HG03565 (cell line): ENCODE measurements around the gene VPREB3.

ENCODE experiments used
- ATAC-seq: cut with Tn5 transposase; IDR thresholded peaks from one replicate; pipeline ENCODE4 v1.9.1; 2021; ENCODE audit warnings: mild to moderate bottlenecking, moderate library complexity; ENCODE audit not compliant: unreplicated experiment

Gene VPREB3

GRCh38 chr22:23783265-23784150 lies 29.3 kb upstream of the VPREB3 start:
- ATAC-seq, result no peak

- no peak for ATAC-seq
These were observed 28.5 kb upstream of the VPREB3 start for GRCh38 chr22:23782703-23783102.

GRCh38 chr22:23782252-23782651 lies 28.0 kb upstream of the VPREB3 start:
- no peak for ATAC-seq

DNA sequence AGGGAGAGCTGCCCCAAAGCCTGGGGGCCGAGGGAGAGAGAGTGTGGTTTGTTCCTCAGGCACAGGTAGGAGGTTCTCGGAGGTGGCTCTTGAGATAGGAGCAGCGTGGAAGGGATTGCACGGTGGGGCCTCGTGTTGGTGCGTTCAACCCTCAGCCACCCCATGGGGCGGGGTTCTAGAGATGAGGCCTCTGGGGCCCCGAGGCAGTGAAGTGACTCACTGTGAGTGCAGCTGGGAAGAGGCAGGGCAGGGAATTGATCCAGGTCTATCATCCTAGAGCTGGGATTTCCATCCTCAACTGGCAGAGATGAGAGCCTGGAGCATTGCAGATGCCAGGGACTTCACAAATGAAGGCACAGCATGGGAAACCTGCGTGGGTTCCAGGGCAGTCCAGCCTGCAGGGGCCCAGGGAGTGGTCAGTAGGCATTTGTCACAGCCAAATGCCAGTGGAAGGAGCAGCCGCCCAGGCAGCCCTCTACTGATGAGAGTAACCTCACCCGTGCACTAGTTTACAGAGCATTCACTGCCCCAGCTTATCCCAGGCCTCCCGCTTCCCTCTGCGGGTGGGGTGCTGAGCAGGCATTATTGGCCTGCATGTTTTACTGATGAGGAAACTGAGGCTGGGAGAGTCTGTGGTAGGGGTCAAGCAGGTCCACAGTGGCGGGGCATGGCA lies 27.4 kb upstream of the VPREB3 start:
- no peak for ATAC-seq

GRCh38 chr22:23781065-23781464 lies 26.8 kb upstream of the VPREB3 start:
- no peak for ATAC-seq

DNA sequence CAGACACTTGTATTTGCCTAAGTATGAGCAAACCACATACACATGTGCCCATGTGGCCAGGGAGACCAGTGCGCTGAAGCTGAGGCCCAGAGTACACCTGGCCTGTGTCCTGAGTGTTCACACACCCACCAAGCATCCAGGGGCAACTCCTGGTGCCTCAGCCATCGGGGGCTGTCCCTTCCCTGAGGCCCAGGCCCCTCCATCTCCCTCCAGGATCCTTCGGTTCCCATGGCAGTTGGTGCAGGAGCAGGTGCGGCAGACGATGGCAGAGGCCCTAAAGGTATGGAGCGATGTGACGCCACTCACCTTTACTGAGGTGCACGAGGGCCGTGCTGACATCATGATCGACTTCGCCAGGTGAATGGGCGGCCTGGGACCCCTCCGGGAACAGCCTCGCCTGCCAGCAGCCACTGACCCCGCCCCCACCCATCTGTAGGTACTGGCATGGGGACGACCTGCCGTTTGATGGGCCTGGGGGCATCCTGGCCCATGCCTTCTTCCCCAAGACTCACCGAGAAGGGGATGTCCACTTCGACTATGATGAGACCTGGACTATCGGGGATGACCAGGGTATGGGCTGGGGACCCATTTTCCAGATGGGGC lies 26.0 kb upstream of the VPREB3 start:
- no peak for ATAC-seq

- ATAC-seq, result no peak
These were observed 25.5 kb upstream of the VPREB3 start for GRCh38 chr22:23779731-23780130.

- no peak for ATAC-seq
These were observed 24.9 kb upstream of the VPREB3 start for GRCh38 chr22:23779083-23779482.

DNA sequence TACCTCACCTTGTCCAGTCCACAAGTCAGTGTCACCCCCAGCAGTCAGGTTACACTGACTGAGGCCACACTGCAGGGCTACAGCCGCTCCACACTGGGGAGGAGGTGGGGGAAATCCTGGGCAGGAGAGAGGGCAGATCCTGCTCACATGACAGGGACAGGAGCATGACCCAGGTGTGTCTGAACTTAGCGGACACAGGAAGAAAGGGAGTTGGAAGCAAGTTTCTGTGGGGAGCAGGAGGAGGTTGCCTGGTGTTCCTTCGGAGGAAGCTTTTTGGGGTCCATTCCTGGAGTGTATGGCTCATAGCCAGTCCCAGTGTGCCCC lies 24.3 kb upstream of the VPREB3 start:
- ATAC-seq, result no peak

DNA sequence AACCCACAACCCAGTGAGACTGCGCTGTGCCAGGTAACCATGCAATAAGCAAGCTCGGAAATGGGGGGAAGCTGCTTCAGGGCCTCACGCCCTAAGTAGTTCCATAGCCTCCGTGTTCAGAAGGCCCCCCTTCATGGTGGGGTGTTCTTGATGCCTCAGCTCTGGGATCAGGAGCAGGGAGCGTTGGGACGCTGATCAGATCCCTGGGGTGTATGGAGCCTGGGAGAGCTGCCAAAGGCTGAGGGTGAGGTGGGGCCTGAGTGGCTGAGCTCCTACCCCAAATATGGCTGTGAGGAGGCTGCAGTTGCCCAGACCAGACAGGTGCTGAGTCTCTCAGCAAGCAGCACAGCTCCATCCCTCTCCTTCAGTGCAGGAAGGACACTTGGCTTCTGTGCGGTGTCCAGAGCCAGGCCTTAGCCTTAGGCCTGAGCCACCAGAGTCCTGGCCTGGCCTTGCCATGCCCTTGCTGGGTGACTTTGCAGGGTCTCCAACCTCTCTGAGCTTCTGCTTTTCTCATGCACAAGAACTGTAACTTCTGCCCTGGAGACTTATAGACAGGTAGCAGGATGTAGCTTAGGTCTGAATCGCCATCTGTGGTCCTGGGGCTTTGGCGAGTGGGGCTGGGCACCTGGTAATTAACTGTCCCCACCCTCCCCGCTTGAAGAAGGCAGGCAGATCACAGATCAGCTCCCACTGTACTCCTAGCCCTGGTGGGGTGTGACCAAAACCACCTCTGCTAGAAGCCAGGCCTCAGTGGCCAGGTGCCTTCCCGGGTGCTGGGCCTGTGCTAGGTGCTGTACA lies 23.8 kb upstream of the VPREB3 start:
- no peak for ATAC-seq

DNA sequence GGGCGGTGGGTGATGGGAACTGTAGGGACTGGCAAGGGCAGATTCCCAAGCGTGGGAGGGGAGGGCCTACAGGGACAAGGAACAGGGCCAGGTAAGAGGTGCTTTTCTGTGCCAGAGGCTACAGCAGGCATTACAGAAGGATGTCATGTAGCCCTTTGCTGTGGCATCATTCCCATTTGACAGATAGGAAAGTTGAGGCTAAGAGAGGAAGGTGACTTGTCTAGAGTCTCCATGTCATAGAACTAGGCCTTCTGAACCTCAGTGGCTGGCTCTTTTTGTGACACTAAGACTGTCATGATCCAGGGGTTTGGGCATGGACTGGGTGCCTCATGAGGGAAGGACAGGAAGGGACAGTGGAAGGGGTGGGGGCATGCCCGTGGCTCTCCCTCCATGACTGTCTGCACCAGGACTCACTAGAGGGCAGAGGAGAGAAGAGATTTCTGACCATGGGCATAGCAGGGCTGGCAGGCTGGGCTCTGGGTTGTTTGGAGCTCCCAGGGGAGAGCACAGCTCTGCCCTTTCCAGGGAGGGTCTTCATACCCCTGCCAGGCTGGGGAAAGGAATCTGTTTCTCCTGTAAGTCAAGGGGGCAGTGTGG lies 21.7 kb upstream of the VPREB3 start:
- ATAC-seq, result no peak

- no peak for ATAC-seq
These were observed 20.8 kb upstream of the VPREB3 start for GRCh38 chr22:23774922-23775436.

DNA sequence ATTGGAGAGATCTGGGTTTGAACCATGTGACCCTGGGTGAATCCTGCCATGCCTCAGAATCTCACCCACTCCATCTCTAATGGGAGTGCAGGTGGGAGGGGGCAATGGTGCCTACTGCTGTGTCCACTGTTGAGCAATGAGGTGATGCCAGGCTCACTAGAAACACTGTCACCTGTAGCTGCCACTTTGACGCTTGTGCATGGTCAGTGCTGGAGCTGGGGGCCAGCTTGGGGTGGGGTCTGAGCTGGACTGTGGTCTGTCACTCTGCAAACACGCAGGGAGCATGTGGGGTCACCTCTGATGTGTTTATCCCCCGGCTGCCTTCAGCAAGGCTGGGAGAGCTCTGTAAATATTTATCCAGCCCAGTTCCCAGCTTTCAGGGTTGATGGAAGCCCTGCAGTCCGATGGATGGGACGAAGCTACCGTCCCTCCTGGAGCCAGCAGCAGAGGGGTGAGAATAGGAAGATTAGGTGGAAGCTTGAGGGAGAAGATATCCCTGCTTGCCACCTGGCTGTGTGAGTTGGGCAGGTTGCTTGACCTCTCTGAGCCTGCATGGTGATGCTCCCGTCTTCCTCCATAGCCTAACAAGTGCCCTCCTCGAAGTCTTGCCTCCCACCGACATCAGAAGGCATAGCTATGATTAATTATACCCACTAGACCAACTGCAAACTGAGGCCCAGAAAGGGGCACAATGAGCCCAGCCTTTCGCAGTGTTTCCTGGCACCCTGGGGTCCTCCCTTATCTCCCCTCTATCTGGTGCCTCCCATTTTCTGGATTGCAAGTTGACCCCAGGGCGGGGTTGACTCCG lies 20.1 kb upstream of the VPREB3 start:
- no peak for ATAC-seq

GRCh38 chr22:23773483-23774113 lies 19.4 kb upstream of the VPREB3 start:
- no peak for ATAC-seq

DNA sequence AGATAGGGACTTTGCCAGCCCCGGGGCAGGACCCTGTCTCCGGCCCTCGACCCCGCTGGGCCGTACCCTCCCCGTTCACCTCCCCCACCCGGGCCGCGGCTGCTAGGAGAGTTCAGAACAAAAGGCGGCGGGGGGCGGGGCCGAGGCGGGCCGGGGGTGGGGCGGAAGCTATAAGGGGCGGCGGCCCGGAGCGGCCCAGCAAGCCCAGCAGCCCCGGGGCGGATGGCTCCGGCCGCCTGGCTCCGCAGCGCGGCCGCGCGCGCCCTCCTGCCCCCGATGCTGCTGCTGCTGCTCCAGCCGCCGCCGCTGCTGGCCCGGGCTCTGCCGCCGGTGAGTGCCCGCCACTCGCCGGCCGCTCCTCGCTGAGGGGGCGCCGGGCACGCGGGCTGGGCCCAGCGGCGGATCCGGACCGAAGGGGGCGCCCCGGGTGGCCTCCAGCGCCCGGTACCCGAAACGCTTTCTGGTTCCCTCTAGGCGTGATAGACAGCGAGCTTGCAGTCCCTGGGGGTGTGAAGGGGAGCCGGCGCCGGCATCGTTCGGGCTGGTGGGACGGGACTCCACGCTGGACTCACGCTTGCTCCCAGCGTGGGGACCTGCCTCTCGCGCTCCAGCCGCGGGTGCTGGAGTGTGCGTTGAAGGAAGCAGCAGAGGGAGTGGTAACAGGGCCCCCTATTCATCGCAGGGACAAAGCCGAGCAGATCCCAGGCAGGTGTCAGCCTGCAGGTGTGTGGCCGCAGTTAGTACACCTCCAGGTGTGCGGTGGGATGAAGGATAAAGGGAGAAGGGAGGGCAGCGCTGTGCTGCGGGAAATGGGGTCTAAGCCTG lies 18.6 kb upstream of the VPREB3 start, which contains the start of gene MMP11:
MMP11 (plus strand) TSS at position 201 of the 825 bp plus-strand sequence; CDS start at position 223, 22 bp downstream.
- no peak for ATAC-seq

- no peak for ATAC-seq
These were observed 18.1 kb upstream of the VPREB3 start for GRCh38 chr22:23772315-23772648.

GRCh38 chr22:23769321-23769965 lies 15.2 kb upstream of the VPREB3 start:
- no peak for ATAC-seq
